Body of pancreas (tissue), 4 donors: ENCODE measurements around the gene PPP1R7. TPM values are rescaled to one million over a fixed set of nuclear protein-coding genes. Genes with fewer than 3 reads are reported as not detected.

Experiments used
- ATAC-seq: fragments of 150-250 bp; one replicate; pipeline ENCODE4 v1.9.1; 2016
- DNase-seq, 4 donors: peaks; one replicate each; pipeline ENCODE4 v3.0.0-alpha.2; 2019
- H3K27ac ChIP-seq, 4 donors: fragments of 200-600 bp; sonication (generic); 1 replicate in 3 of 4; 2 replicates in 1 of 4; pipeline versions ENCODE4 v1.5.1 to v1.6.1; 2016 to 2019; ENCODE audit warnings: mild to moderate bottlenecking in 1 of 4, mixed read lengths in 1 of 4, moderate library complexity in 1 of 4
- H3K27me3 ChIP-seq, 2 donors: fragments of 200-600 bp; sonication (generic); one replicate each; pipeline ENCODE4 v1.6.0; 2016; ENCODE audit warnings: mild to moderate bottlenecking in 1 of 2
- H3K36me3 ChIP-seq, 2 donors: fragments of 200-600 bp; sonication (generic); replicated peaks in 1 of 2; 2 replicates each; pipeline ENCODE4 v1.5.1; 2016; ENCODE audit warnings: low read depth in 2 of 2; ENCODE audit not compliant: insufficient read depth in 1 of 2
- H3K4me1 ChIP-seq: fragments of 200-600 bp; sonication (generic); one replicate; pipeline ENCODE4 v1.6.0; 2016
- H3K4me3 ChIP-seq, 2 donors: fragments of 200-600 bp; sonication (generic); 1 replicate in 1 of 2; 2 replicates in 1 of 2; pipeline ENCODE4 v1.5.1; 2016 to 2019
- H3K9me3 ChIP-seq, 3 donors: fragments of 200-600 bp; sonication (generic); 1 replicate in 2 of 3; 2 replicates in 1 of 3; pipeline ENCODE4 v1.5.1; 2016
- POLR2A ChIP-seq, 3 donors: fragments of 450-650 bp; IDR thresholded peaks; one replicate each; pipeline ENCODE4 v1.6.1; 2016; ENCODE audit warnings: antibody characterized with exemption in 3 of 3, mild to moderate bottlenecking in 2 of 3
- WGBS, 2 donors: methylation state at CpG; one replicate each; pipeline ENCODE4 v1.1.5; 2017; 5-methylcytosine and 5-hydroxymethylcytosine counted together
- intact Hi-C: fragments of 100-400 bp; cut with DNase I; formaldehyde crosslinking; loops from one replicate; pipeline ENCODE4 v1.15.1; 2023
- total RNA-seq, 2 donors: library from RNA; depleted of rRNA; stranded (reverse); fragments of >200 nt; gene quantifications; one replicate each; pipeline ENCODE4 v1.1.0, GENCODE V29; 2016
- TF ChIP-seq, protein P1 (sequence below), 7 experiments: fragments of 450-650 bp in 4 of 7; fragments of 200-600 bp in 3 of 7; sonication (generic) in 3 of 7; IDR thresholded peaks; one replicate each; pipeline ENCODE4 v1.5.1; 2016 to 2019; ENCODE audit warnings: antibody characterized with exemption in 7 of 7

The PPP1R7 gene
- total RNA-seq, 2 donors from 2014 or later: 27.0 to 99.4 TPM

DNA sequence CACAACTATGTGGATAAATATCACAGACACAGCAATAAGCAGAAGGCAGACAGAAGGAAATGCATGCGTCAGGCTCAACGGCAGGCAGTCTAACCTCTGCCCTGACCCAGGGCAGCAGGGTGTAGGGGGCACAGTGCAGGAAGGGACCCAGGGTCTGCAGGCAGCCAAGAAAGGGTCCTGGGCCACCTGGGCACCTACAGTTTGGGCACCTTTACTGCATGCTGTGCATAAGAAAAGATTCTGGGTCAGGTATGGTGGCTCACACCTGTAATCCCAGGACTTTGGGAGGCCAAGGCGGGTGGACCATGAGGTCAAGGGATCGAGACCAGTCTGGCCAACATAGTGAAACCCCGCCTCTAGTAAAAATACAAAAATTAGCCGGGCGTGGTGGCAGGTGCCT is 18.7 kb upstream of the PPP1R7 start:
- TF ChIP-seq POLR2A (IDR thresholded peaks at IDR 0.05): no peak
- TF ChIP-seq, protein P1, sequence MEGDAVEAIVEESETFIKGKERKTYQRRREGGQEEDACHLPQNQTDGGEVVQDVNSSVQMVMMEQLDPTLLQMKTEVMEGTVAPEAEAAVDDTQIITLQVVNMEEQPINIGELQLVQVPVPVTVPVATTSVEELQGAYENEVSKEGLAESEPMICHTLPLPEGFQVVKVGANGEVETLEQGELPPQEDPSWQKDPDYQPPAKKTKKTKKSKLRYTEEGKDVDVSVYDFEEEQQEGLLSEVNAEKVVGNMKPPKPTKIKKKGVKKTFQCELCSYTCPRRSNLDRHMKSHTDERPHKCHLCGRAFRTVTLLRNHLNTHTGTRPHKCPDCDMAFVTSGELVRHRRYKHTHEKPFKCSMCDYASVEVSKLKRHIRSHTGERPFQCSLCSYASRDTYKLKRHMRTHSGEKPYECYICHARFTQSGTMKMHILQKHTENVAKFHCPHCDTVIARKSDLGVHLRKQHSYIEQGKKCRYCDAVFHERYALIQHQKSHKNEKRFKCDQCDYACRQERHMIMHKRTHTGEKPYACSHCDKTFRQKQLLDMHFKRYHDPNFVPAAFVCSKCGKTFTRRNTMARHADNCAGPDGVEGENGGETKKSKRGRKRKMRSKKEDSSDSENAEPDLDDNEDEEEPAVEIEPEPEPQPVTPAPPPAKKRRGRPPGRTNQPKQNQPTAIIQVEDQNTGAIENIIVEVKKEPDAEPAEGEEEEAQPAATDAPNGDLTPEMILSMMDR (IDR thresholded peaks at IDR 0.05): no peak
- Histone ChIP-seq H3K4me1 (no peaks in the 10 kb centered on the region), H3K9me3 (no peaks in the 10 kb centered on the region), H3K27ac (no peak overlapping the region), H3K36me3 (peaks cover 0 to 1% of the 10 kb centered on the region in 2 donors), H3K27me3 (no peaks in the 10 kb centered on the region), H3K4me3 (no peak overlapping the region)
- intact Hi-C loops: no loop called here
- no peak for ATAC-seq
- 92 to 96% methylated on average over 6 to 7 of the region's 7 CpGs for WGBS, 2 donors
- no peak for DNase-seq

DNA sequence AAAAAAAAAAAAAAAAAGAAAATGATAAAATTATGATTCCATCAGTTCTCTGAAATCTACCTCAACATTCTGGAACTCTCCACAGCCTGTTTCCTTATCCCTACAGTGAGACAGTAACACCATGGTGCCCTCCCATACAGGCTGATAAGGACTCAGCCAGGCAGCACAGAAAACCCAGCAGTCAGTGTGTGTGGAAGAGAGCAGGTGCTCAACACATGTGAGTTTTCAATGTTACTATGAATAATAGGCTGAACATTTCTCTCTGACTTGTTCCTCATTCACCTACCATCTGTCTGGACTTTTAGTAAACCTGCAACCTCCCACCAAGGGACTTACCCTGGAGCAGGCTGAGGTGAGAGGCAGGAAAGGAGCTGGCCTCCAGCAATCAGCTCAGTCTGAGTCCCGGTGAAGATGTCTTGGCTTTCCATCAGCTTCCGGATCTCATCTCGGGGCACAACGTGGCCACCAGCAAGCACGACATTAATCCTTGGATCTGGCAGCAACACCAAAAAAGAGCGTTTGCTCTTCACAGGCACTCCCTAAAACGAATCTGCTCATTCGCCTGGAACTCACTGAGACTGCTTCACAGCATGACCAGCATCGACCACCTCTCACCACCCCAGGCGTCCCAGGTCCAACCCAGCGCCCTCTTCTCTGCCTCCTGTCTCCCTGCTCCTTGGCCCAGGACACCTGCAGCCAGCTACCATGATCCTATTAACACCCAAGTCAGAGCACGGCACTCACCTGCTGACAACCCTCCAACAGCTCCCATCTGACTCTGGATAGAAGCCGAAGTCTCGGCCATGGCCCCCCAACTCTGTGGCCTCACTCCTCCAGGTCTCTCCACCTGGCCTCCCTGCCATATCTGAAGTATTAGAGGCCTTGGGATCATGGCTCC is 17.5 kb upstream of the PPP1R7 start:
- intact Hi-C loops: no loop called here
- TF ChIP-seq, protein P1 (IDR thresholded peaks at IDR 0.05): no peak
- TF ChIP-seq POLR2A (IDR thresholded peaks at IDR 0.05): no peak
- no peaks in the 10 kb centered on the region for H3K4me1 ChIP-seq
- H3K27me3 ChIP-seq: no peaks in the 10 kb centered on the region
- H3K27ac ChIP-seq: no peak overlapping the region
- peak in 2 of 4 donors; percentile 22 to 40 for DNase-seq
- no peaks in the 10 kb centered on the region for H3K9me3 ChIP-seq
- WGBS, 2 donors: 77 to 78% methylated on average over 12 to 14 of the region's 14 CpGs
- no peak for ATAC-seq
- H3K36me3 ChIP-seq: peaks cover 0 to 3% of the 10 kb centered on the region in 2 donors
- no peak overlapping the region for H3K4me3 ChIP-seq

GRCh38 chr2:241133436-241133820 is 16.8 kb upstream of the PPP1R7 start:
- ATAC-seq: no peak
- H3K36me3 ChIP-seq: peaks cover 0 to 5% of the 10 kb centered on the region in 2 donors
- WGBS, 2 donors: 89 to 93% methylated on average over 9 to 10 of the region's 10 CpGs
- no peaks in the 10 kb centered on the region for H3K4me1 ChIP-seq
- no peak overlapping the region for H3K4me3 ChIP-seq
- H3K9me3 ChIP-seq: no peaks in the 10 kb centered on the region
- H3K27ac ChIP-seq: no peak overlapping the region
- no peak for DNase-seq
- no peaks in the 10 kb centered on the region for H3K27me3 ChIP-seq
- TF ChIP-seq, protein P1 (IDR thresholded peaks at IDR 0.05): no peak
- no peak for TF ChIP-seq POLR2A (IDR thresholded peaks at IDR 0.05)
- intact Hi-C loops: no loop called here

DNA sequence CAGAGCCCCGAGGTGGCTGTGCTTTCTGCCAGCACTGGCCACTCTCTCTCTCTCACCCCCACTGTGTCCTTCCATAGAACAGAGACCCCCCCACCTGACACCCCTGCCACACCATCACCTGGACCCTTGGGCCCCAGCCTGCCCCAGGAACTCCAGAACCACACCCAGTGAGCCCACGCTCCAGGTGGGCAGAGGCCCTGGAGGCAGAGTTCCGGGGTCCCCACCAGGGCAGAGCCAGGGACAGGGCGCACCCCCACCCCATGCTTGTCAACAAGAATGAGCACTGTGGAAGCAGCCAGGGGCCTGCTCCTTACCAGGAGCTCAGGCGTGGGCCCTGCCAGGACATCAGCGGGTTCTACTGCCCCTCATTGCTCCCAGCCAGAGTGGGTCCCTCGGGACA is 15.6 kb upstream of the PPP1R7 start:
- Histone ChIP-seq H3K9me3 (no peaks in the 10 kb centered on the region), H3K4me3 (no peak overlapping the region), H3K27me3 (no peaks in the 10 kb centered on the region), H3K36me3 (peaks cover 0 to 5% of the 10 kb centered on the region in 2 donors), H3K27ac (no peak overlapping the region), H3K4me1 (no peaks in the 10 kb centered on the region)
- DNase-seq (no peak), ATAC-seq (no peak)
- WGBS, 2 donors: 91 to 93% methylated on average over 6 to 7 of the region's 7 CpGs
- TF ChIP-seq, protein P1 (IDR thresholded peaks at IDR 0.05): no peak
- no peak for TF ChIP-seq POLR2A (IDR thresholded peaks at IDR 0.05)
- intact Hi-C loops: no loop called here
